ENCODE measurements around the gene ASTN2.

DNA sequence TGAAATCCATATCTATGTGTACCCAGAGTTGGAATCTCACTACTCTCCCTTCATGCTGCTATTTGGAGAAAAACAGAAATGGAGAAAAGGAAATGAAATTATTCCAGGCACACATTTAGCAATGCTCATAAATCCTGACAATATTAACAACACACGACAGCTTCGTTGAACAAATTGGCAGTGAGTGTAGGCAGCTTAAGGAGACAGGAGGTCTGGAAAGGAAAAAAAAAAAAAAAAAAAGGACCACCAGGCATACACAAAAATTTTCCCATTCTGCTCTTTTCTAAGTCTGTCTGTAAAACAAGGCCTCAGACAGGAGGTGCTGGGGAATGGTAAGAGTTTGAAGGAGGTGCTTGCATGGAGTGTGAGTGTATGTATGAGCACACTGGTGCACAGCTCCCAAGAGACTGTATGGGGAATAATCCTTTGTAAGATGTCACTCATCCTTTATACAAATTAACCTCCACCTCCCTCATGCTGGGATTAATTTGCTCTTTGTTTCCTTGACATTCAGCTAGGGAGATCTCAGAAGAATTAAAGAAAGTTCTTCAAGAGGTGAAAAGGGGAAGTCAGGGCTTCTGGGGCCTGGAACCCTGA lies 78.9 kb downstream of the ASTN2 start:
- TF ChIP-seq CTCF (IDR thresholded peaks at IDR 0.05; ENCODE audit: extremely low read depth in 1 of 2, insufficient read depth in 1 of 2, low read depth in 1 of 2, low read length in 2 of 2) (no peak), POLR2A (IDR thresholded peaks at IDR 0.05; ENCODE audit: low read depth, low read length) (no peak), MAX (IDR thresholded peaks at IDR 0.05; ENCODE audit: insufficient read depth, insufficient read length) (no peak), EZH2 (IDR thresholded peaks at IDR 0.05; ENCODE audit: borderline replicate concordance, low read depth, low read length, severe bottlenecking) (no peak), FOS (IDR thresholded peaks at IDR 0.05; ENCODE audit: borderline replicate concordance, insufficient read depth, low read length) (no peak)

All from endothelial cell of umbilical vein (primary cell).